HepG2 (cell line): ENCODE results near the gene ZC3H7B. TPM values are rescaled to one million over a fixed set of nuclear protein-coding genes. Genes with fewer than 3 reads are reported as not detected.

Experiments
- E2F2 ChIP-seq: sonication (generic); formaldehyde crosslinking; IDR thresholded peaks from 2 replicates; pipeline ENCODE4 v1.4.0; 2020; ENCODE audit warnings: missing genetic modification reagents, borderline replicate concordance
- ETV6 ChIP-seq: sonication (generic); formaldehyde crosslinking; conservative IDR thresholded peaks from 2 replicates; pipeline ENCODE4 v1.4.0; 2020; ENCODE audit warnings: missing genetic modification reagents
- HNF1B ChIP-seq: sonication (generic); formaldehyde crosslinking; IDR thresholded peaks from 2 replicates; pipeline ENCODE4 v1.5.1; 2020; ENCODE audit warnings: mild to moderate bottlenecking, moderate library complexity, missing genetic modification reagents
- HOXA3 ChIP-seq: sonication (generic); formaldehyde crosslinking; IDR thresholded peaks from 2 replicates; pipeline ENCODE4 v1.5.0; 2020; ENCODE audit warnings: missing genetic modification reagents
- KDM6A ChIP-seq: IDR thresholded peaks from 2 replicates; pipeline ENCODE4 v1.6.1; 2016; ENCODE audit warnings: low read depth
- MAF1 ChIP-seq: sonication (generic); formaldehyde crosslinking; IDR thresholded peaks from 2 replicates; pipeline ENCODE4 v1.5.0; 2020; ENCODE audit warnings: missing genetic modification reagents, borderline replicate concordance
- MAX ChIP-seq: IDR thresholded peaks from 2 replicates; pipeline ENCODE4 v1.6.1; 2012; ENCODE audit warnings: inconsistent platforms
- NCOR1 ChIP-seq: fragments of 200-600 bp; sonication (generic); IDR thresholded peaks from 2 replicates; pipeline ENCODE4 v1.7.0; 2017; ENCODE audit warnings: antibody characterized with exemption, low read length, borderline replicate concordance
- SAP130 ChIP-seq: IDR thresholded peaks from 2 replicates; pipeline ENCODE4 v1.6.1; 2016; ENCODE audit warnings: low read depth
- SKIL ChIP-seq: sonication (generic); formaldehyde crosslinking; IDR thresholded peaks from 2 replicates; pipeline ENCODE4 v1.8.0; 2022; ENCODE audit warnings: missing genetic modification reagents, mild to moderate bottlenecking, moderate library complexity, borderline replicate concordance
- STAG1 ChIP-seq: sonication (generic); formaldehyde crosslinking; IDR thresholded peaks from 2 replicates; pipeline ENCODE4 v1.4.0; 2020; ENCODE audit warnings: missing genetic modification reagents
- U2AF2 ChIP-seq: fragments of 200-400 bp; formaldehyde crosslinking; IDR thresholded peaks from 2 replicates; pipeline ENCODE4 v1.6.1; 2017; ENCODE audit warnings: low read depth, mild to moderate bottlenecking, low read length
- ZNF557 ChIP-seq: sonication (generic); formaldehyde crosslinking; IDR thresholded peaks from 2 replicates; pipeline ENCODE4 v1.4.0; 2020; ENCODE audit warnings: missing genetic modification reagents
- ZNF564 ChIP-seq: sonication (generic); formaldehyde crosslinking; IDR thresholded peaks from 2 replicates; pipeline ENCODE4 v1.8.1; 2023; ENCODE audit warnings: mild to moderate bottlenecking, missing genetic modification reagents
- ZNF567 ChIP-seq: sonication (generic); formaldehyde crosslinking; IDR thresholded peaks from 2 replicates; pipeline ENCODE4 v1.8.1; 2023; ENCODE audit warnings: mild to moderate bottlenecking, missing genetic modification reagents, borderline replicate concordance
- ZNF605 ChIP-seq: sonication (generic); formaldehyde crosslinking; IDR thresholded peaks from 2 replicates; pipeline ENCODE4 v1.8.0; 2022; ENCODE audit warnings: mild to moderate bottlenecking, missing genetic modification reagents
- ZNF691 ChIP-seq: sonication (generic); formaldehyde crosslinking; IDR thresholded peaks from 2 replicates; pipeline ENCODE4 v1.4.0; 2020; ENCODE audit warnings: missing genetic modification reagents, low read depth, mild to moderate bottlenecking, borderline replicate concordance
- ZNF772 ChIP-seq: sonication (generic); formaldehyde crosslinking; IDR thresholded peaks from 2 replicates; pipeline ENCODE4 v1.5.0; 2020; ENCODE audit warnings: mild to moderate bottlenecking, missing genetic modification reagents
- ZUFSP ChIP-seq: sonication (generic); formaldehyde crosslinking; IDR thresholded peaks from 2 replicates; pipeline ENCODE4 v1.9.0; 2021; ENCODE audit warnings: missing genetic modification reagents, mild to moderate bottlenecking, borderline replicate concordance
- polyA plus RNA-seq, 8 experiments: library from polyadenylated mRNA; depleted of rRNA in 3 of 8; stranded (reverse) in 7 of 8; unstranded in 1 of 8; fragments of >200 nt; fragmentation: Illumina TruSeq in 4 of 8; extraction: Trizol in 4 of 8; gene quantifications; 2 replicates each; pipeline versions ENCODE4 v1.2.1 to v1.2.3, GENCODE V29; 2011 to 2016; ENCODE audit warnings: low read depth in 4 of 8, missing spikeins in 1 of 8, mixed read lengths in 1 of 8; ENCODE audit not compliant: insufficient read depth in 1 of 8
- total RNA-seq, 5 experiments: library from RNA; depleted of rRNA; stranded (reverse); fragments of >200 nt; fragmentation: Illumina TruSeq; extraction: Trizol; gene quantifications; 2 replicates each; pipeline ENCODE4 v1.2.3, GENCODE V29; 2016; ENCODE audit warnings: low read depth in 1 of 5

ZC3H7B gene
- total and polyA plus RNA-seq, 2 of the 13 experiments (the other 11 are each of a cell fraction or from before 2014, with no cell fraction given): 26.4 to 37.2 TPM

- no peak for TF ChIP-seq ZNF691 (CRISPR knock-in tag)
- TF ChIP-seq ETV6: no peak
- TF ChIP-seq MAF1: no peak
- TF ChIP-seq SKIL: no peak
- TF ChIP-seq U2AF2: no peak
- TF ChIP-seq HNF1B (CRISPR knock-in tag): peak; percentile 80; the same call in 1 of the 2 replicates
- TF ChIP-seq ZNF557 (CRISPR knock-in tag): 0 out of 2 replicates have a peak, but pooled peaks have one; percentile 66
- no peak for TF ChIP-seq E2F2 (CRISPR knock-in tag)
- TF ChIP-seq SAP130: peak; percentile 96
- no peak for TF ChIP-seq NCOR1
- TF ChIP-seq ZUFSP: no peak
- peak; percentile 99 for TF ChIP-seq MAX
- TF ChIP-seq HOXA3 (CRISPR knock-in tag): peak; percentile 88
- 0 out of 2 replicates have a peak, but pooled peaks have one; percentile 67 for TF ChIP-seq ZNF567 (CRISPR knock-in tag)
- peak; percentile 80 for TF ChIP-seq ZNF605 (CRISPR knock-in tag)
- TF ChIP-seq ZNF564: no peak
- peak; percentile 23; the same call in 1 of the 2 replicates for TF ChIP-seq STAG1 (CRISPR knock-in tag)
- TF ChIP-seq ZNF772 (CRISPR knock-in tag): peak; percentile 61; the same call in 1 of the 2 replicates
- peak; percentile 55; the same call in 1 of the 2 replicates for TF ChIP-seq KDM6A (CRISPR knock-in tag)
These were observed 7.2 kb downstream of the ZC3H7B start (continued) for GRCh38 chr22:41308544-41308947.
